ENCODE data around the gene ANO3. TPM values are rescaled to one million over a fixed set of nuclear protein-coding genes. Genes with fewer than 3 reads are reported as not detected.

Gene ANO3
- total and polyA plus RNA-seq, 2 donors (not counting 1 experiment from before 2014, with no cell fraction given): not detected

GRCh38 chr11:26698224-26698623 lies 366.3 kb downstream of the ANO3 start:
- 80% methylated on average over 1 of the region's 2 CpGs for WGBS (ENCODE audit: insufficient coverage)
- intact Hi-C loops (cut with micrococcal nuclease): no loop called here

GRCh38 chr11:26700574-26701235 lies 368.8 kb downstream of the ANO3 start:
- DNase-seq (no peak), ATAC-seq (ENCODE audit: low read depth) (no peak)
- CTCF ChIA-PET: no interaction called here
- Histone ChIP-seq H3K4me3 (ENCODE audit: control extremely low read depth in 1 of 5, extremely low read depth in 1 of 5, insufficient read depth in 1 of 5, low read depth in 2 of 5, low read length in 4 of 5) (no peak overlapping the region), H3K79me2 (ENCODE audit: control insufficient read depth, insufficient read depth, low read length) (no peaks in the 10 kb centered on the region), H4K20me1 (ENCODE audit: control insufficient read depth, insufficient read depth, low read length, poor library complexity, severe bottlenecking) (no peaks in the 10 kb centered on the region), H3K27ac (ENCODE audit: low read length in 2 of 2) (no peak overlapping the region), H3K4me2 (replicated peaks; ENCODE audit: low read depth, low read length, poor library complexity, severe bottlenecking) (no peak overlapping the region), H2AFZ (ENCODE audit: insufficient read depth, low read depth, low read length, poor library complexity, severe bottlenecking) (no peak overlapping the region), H3K36me3 (replicated peaks in 1 of 2; ENCODE audit: control extremely low read depth in 1 of 2, control insufficient read depth in 1 of 2, extremely low read depth in 1 of 2, insufficient read depth in 2 of 2, low read length in 1 of 2) (no peaks in the 10 kb centered on the region), H3K27me3 (replicated peaks in 1 of 4; ENCODE audit: control extremely low read depth in 1 of 4, control insufficient read depth in 3 of 4, insufficient read depth in 4 of 4, low read length in 3 of 4) (no peaks in the 10 kb centered on the region), H3K9ac (ENCODE audit: low read length) (no peak overlapping the region), H3K4me1 (ENCODE audit: control insufficient read depth in 2 of 2, insufficient read depth in 2 of 2, low read length in 2 of 2) (no peaks in the 10 kb centered on the region), H3K9me3 (ENCODE audit: control extremely low read depth in 1 of 3, control insufficient read depth in 2 of 3, insufficient read depth in 1 of 3, low read length in 2 of 3) (no peaks in the 10 kb centered on the region)
- Mint-ChIP-seq H3K27ac (no peak overlapping the region), H3K27me3 (no peaks in the 10 kb centered on the region), H3K4me1 (no peaks in the 10 kb centered on the region), H3K4me3 (no peak overlapping the region), H3K9me3 (ENCODE audit: insufficient read depth) (no peaks in the 10 kb centered on the region)
- WGBS (ENCODE audit: insufficient coverage): no CpG with 5 or more reads among the region's 3 CpGs
- POLR2A ChIA-PET: no interaction called here
- TF ChIP-seq CTCF (IDR thresholded peaks at IDR 0.05): no peak
- no peak for TF ChIP-seq EZH2 (IDR thresholded peaks at IDR 0.05; ENCODE audit: borderline replicate concordance, insufficient read depth, low read depth, low read length, poor library complexity, severe bottlenecking)
- intact Hi-C loops (cut with micrococcal nuclease): no loop called here

More at GRCh38 chr11:26698224-26698623, 366.3 kb downstream of the ANO3 start:
- H3K4me3 ChIP-seq (ENCODE audit: control extremely low read depth in 1 of 5, extremely low read depth in 1 of 5, insufficient read depth in 1 of 5, low read depth in 2 of 5, low read length in 4 of 5): no peak overlapping the region
- no peak for DNase-seq
- no peaks in the 10 kb centered on the region for H4K20me1 ChIP-seq (ENCODE audit: control insufficient read depth, insufficient read depth, low read length, poor library complexity, severe bottlenecking)
- H3K79me2 ChIP-seq (ENCODE audit: control insufficient read depth, insufficient read depth, low read length): no peaks in the 10 kb centered on the region
- TF ChIP-seq EZH2 (IDR thresholded peaks at IDR 0.05; ENCODE audit: borderline replicate concordance, insufficient read depth, low read depth, low read length, poor library complexity, severe bottlenecking) (no peak), CTCF (IDR thresholded peaks at IDR 0.05) (no peak)
- H3K4me3 Mint-ChIP-seq: no peak overlapping the region
- H3K36me3 ChIP-seq (replicated peaks in 1 of 2; ENCODE audit: control extremely low read depth in 1 of 2, control insufficient read depth in 1 of 2, extremely low read depth in 1 of 2, insufficient read depth in 2 of 2, low read length in 1 of 2): no peaks in the 10 kb centered on the region
- H3K27ac Mint-ChIP-seq: no peak overlapping the region
- no peak overlapping the region for H3K4me2 ChIP-seq (replicated peaks; ENCODE audit: low read depth, low read length, poor library complexity, severe bottlenecking)
- no peaks in the 10 kb centered on the region for H3K9me3 ChIP-seq (ENCODE audit: control extremely low read depth in 1 of 3, control insufficient read depth in 2 of 3, insufficient read depth in 1 of 3, low read length in 2 of 3)
- POLR2A ChIA-PET: no interaction called here
- no peaks in the 10 kb centered on the region for H3K4me1 ChIP-seq (ENCODE audit: control insufficient read depth in 2 of 2, insufficient read depth in 2 of 2, low read length in 2 of 2)
- H3K9ac ChIP-seq (ENCODE audit: low read length): no peak overlapping the region
- no peaks in the 10 kb centered on the region for H3K9me3 Mint-ChIP-seq (ENCODE audit: insufficient read depth)
- no peak overlapping the region for H3K27ac ChIP-seq (ENCODE audit: low read length in 2 of 2)
- no peaks in the 10 kb centered on the region for H3K4me1 Mint-ChIP-seq
- H3K27me3 Mint-ChIP-seq: no peaks in the 10 kb centered on the region
- H2AFZ ChIP-seq (ENCODE audit: insufficient read depth, low read depth, low read length, poor library complexity, severe bottlenecking): no peak overlapping the region
- ATAC-seq (ENCODE audit: low read depth): no peak
- CTCF ChIA-PET: no interaction called here
- H3K27me3 ChIP-seq (replicated peaks in 1 of 4; ENCODE audit: control extremely low read depth in 1 of 4, control insufficient read depth in 3 of 4, insufficient read depth in 4 of 4, low read length in 3 of 4): no peaks in the 10 kb centered on the region
